Measurements from ENCODE around the gene BCR.

BCR gene

GRCh38 chr22:23268139-23268712, 87.9 kb downstream of the BCR start:
- Histone ChIP-seq H3K9me3 (ENCODE audit: control insufficient read depth, low read length) (no peaks in the 10 kb centered on the region), H3K27ac (ENCODE audit: insufficient read depth, low read length, poor library complexity, severe bottlenecking) (no peak overlapping the region), H3K36me3 (ENCODE audit: control insufficient read depth, insufficient read depth, low read length) (peaks cover 59% of the 10 kb centered on the region), H3K27me3 (replicated peaks; ENCODE audit: control insufficient read depth, insufficient read depth, low read length, poor library complexity, severe bottlenecking) (no peaks in the 10 kb centered on the region), H3K4me3 (ENCODE audit: insufficient read depth, low read depth, low read length, poor library complexity, severe bottlenecking) (no peak overlapping the region), H3K4me1 (ENCODE audit: control insufficient read depth, insufficient read depth, low read length, poor library complexity, severe bottlenecking) (no peaks in the 10 kb centered on the region)
- no peak for DNase-seq

GRCh38 chr22:23268877-23269276, 88.6 kb downstream of the BCR start:
- Histone ChIP-seq H3K9me3 (ENCODE audit: control insufficient read depth, low read length) (no peaks in the 10 kb centered on the region), H3K36me3 (ENCODE audit: control insufficient read depth, insufficient read depth, low read length) (peaks cover 60% of the 10 kb centered on the region)

GRCh38 chr22:23269441-23270211, 89.3 kb downstream of the BCR start:
- Histone ChIP-seq H3K4me1 (ENCODE audit: control insufficient read depth, insufficient read depth, low read length, poor library complexity, severe bottlenecking) (no peaks in the 10 kb centered on the region), H3K27ac (ENCODE audit: insufficient read depth, low read length, poor library complexity, severe bottlenecking) (no peak overlapping the region), H3K9me3 (ENCODE audit: control insufficient read depth, low read length) (no peaks in the 10 kb centered on the region), H3K27me3 (replicated peaks; ENCODE audit: control insufficient read depth, insufficient read depth, low read length, poor library complexity, severe bottlenecking) (no peaks in the 10 kb centered on the region), H3K36me3 (ENCODE audit: control insufficient read depth, insufficient read depth, low read length) (peaks cover 59% of the 10 kb centered on the region), H3K4me3 (ENCODE audit: insufficient read depth, low read depth, low read length, poor library complexity, severe bottlenecking) (no peak overlapping the region)
- no peak for DNase-seq

More at GRCh38 chr22:23268877-23269276, 88.6 kb downstream of the BCR start:
- no peaks in the 10 kb centered on the region for H3K27me3 ChIP-seq (replicated peaks; ENCODE audit: control insufficient read depth, insufficient read depth, low read length, poor library complexity, severe bottlenecking)
- H3K4me1 ChIP-seq (ENCODE audit: control insufficient read depth, insufficient read depth, low read length, poor library complexity, severe bottlenecking) = no peaks in the 10 kb centered on the region
- H3K27ac ChIP-seq (ENCODE audit: insufficient read depth, low read length, poor library complexity, severe bottlenecking) = no peak overlapping the region
- no peak for DNase-seq
- H3K4me3 ChIP-seq (ENCODE audit: insufficient read depth, low read depth, low read length, poor library complexity, severe bottlenecking) = no peak overlapping the region

- no peak overlapping the region for H3K4me3 ChIP-seq (ENCODE audit: insufficient read depth, low read depth, low read length, poor library complexity, severe bottlenecking)
- H3K9me3 ChIP-seq (ENCODE audit: control insufficient read depth, low read length) = no peaks in the 10 kb centered on the region
- H3K27ac ChIP-seq (ENCODE audit: insufficient read depth, low read length, poor library complexity, severe bottlenecking) = no peak overlapping the region
- no peak for DNase-seq
- no peaks in the 10 kb centered on the region for H3K4me1 ChIP-seq (ENCODE audit: control insufficient read depth, insufficient read depth, low read length, poor library complexity, severe bottlenecking)
- no peaks in the 10 kb centered on the region for H3K27me3 ChIP-seq (replicated peaks; ENCODE audit: control insufficient read depth, insufficient read depth, low read length, poor library complexity, severe bottlenecking)
- peaks cover 54% of the 10 kb centered on the region for H3K36me3 ChIP-seq (ENCODE audit: control insufficient read depth, insufficient read depth, low read length)
These were observed 90.0 kb downstream of the BCR start for GRCh38 chr22:23270212-23270733.

GRCh38 chr22:23270798-23271596, 90.7 kb downstream of the BCR start:
- Histone ChIP-seq H3K27ac (ENCODE audit: insufficient read depth, low read length, poor library complexity, severe bottlenecking) (no peak overlapping the region), H3K36me3 (ENCODE audit: control insufficient read depth, insufficient read depth, low read length) (peaks cover 47% of the 10 kb centered on the region), H3K9me3 (ENCODE audit: control insufficient read depth, low read length) (no peaks in the 10 kb centered on the region), H3K4me3 (ENCODE audit: insufficient read depth, low read depth, low read length, poor library complexity, severe bottlenecking) (no peak overlapping the region), H3K4me1 (ENCODE audit: control insufficient read depth, insufficient read depth, low read length, poor library complexity, severe bottlenecking) (no peaks in the 10 kb centered on the region), H3K27me3 (replicated peaks; ENCODE audit: control insufficient read depth, insufficient read depth, low read length, poor library complexity, severe bottlenecking) (no peaks in the 10 kb centered on the region)
- no peak for DNase-seq

GRCh38 chr22:23271597-23271908, 91.2 kb downstream of the BCR start:
- DNase-seq = no peak
- H3K9me3 ChIP-seq (ENCODE audit: control insufficient read depth, low read length) = no peaks in the 10 kb centered on the region
- no peak overlapping the region for H3K27ac ChIP-seq (ENCODE audit: insufficient read depth, low read length, poor library complexity, severe bottlenecking)
- no peaks in the 10 kb centered on the region for H3K4me1 ChIP-seq (ENCODE audit: control insufficient read depth, insufficient read depth, low read length, poor library complexity, severe bottlenecking)
- no peaks in the 10 kb centered on the region for H3K27me3 ChIP-seq (replicated peaks; ENCODE audit: control insufficient read depth, insufficient read depth, low read length, poor library complexity, severe bottlenecking)
- peaks cover 47% of the 10 kb centered on the region for H3K36me3 ChIP-seq (ENCODE audit: control insufficient read depth, insufficient read depth, low read length)
- no peak overlapping the region for H3K4me3 ChIP-seq (ENCODE audit: insufficient read depth, low read depth, low read length, poor library complexity, severe bottlenecking)

- H3K36me3 ChIP-seq (ENCODE audit: control insufficient read depth, insufficient read depth, low read length) = peaks cover 44% of the 10 kb centered on the region
- H3K4me3 ChIP-seq (ENCODE audit: insufficient read depth, low read depth, low read length, poor library complexity, severe bottlenecking) = no peak overlapping the region
- no peaks in the 10 kb centered on the region for H3K9me3 ChIP-seq (ENCODE audit: control insufficient read depth, low read length)
- no peaks in the 10 kb centered on the region for H3K27me3 ChIP-seq (replicated peaks; ENCODE audit: control insufficient read depth, insufficient read depth, low read length, poor library complexity, severe bottlenecking)
- H3K4me1 ChIP-seq (ENCODE audit: control insufficient read depth, insufficient read depth, low read length, poor library complexity, severe bottlenecking) = no peaks in the 10 kb centered on the region
- no peak for DNase-seq
- H3K27ac ChIP-seq (ENCODE audit: insufficient read depth, low read length, poor library complexity, severe bottlenecking) = no peak overlapping the region
These were observed 92.1 kb downstream of the BCR start for GRCh38 chr22:23272371-23272770.

GRCh38 chr22:23272834-23273233, 92.5 kb downstream of the BCR start:
- H3K4me1 ChIP-seq (ENCODE audit: control insufficient read depth, insufficient read depth, low read length, poor library complexity, severe bottlenecking) = no peaks in the 10 kb centered on the region
- no peak overlapping the region for H3K4me3 ChIP-seq (ENCODE audit: insufficient read depth, low read depth, low read length, poor library complexity, severe bottlenecking)
- DNase-seq = no peak
- H3K27ac ChIP-seq (ENCODE audit: insufficient read depth, low read length, poor library complexity, severe bottlenecking) = no peak overlapping the region
- H3K27me3 ChIP-seq (replicated peaks; ENCODE audit: control insufficient read depth, insufficient read depth, low read length, poor library complexity, severe bottlenecking) = no peaks in the 10 kb centered on the region
- peaks cover 44% of the 10 kb centered on the region for H3K36me3 ChIP-seq (ENCODE audit: control insufficient read depth, insufficient read depth, low read length)
- H3K9me3 ChIP-seq (ENCODE audit: control insufficient read depth, low read length) = no peaks in the 10 kb centered on the region

- no peak overlapping the region for H3K27ac ChIP-seq (ENCODE audit: insufficient read depth, low read length, poor library complexity, severe bottlenecking)
- no peak for DNase-seq
- H3K9me3 ChIP-seq (ENCODE audit: control insufficient read depth, low read length) = no peaks in the 10 kb centered on the region
- no peaks in the 10 kb centered on the region for H3K4me1 ChIP-seq (ENCODE audit: control insufficient read depth, insufficient read depth, low read length, poor library complexity, severe bottlenecking)
- H3K36me3 ChIP-seq (ENCODE audit: control insufficient read depth, insufficient read depth, low read length) = peaks cover 39% of the 10 kb centered on the region
- H3K4me3 ChIP-seq (ENCODE audit: insufficient read depth, low read depth, low read length, poor library complexity, severe bottlenecking) = no peak overlapping the region
- no peaks in the 10 kb centered on the region for H3K27me3 ChIP-seq (replicated peaks; ENCODE audit: control insufficient read depth, insufficient read depth, low read length, poor library complexity, severe bottlenecking)
These were observed 93.3 kb downstream of the BCR start for GRCh38 chr22:23273445-23274145.

All from effector memory CD4-positive, alpha-beta T cell (primary cell).